H9 (cell line): ENCODE data around the gene NPC1L1. TPM values are rescaled to one million over a fixed set of nuclear protein-coding genes. Genes with fewer than 3 reads are reported as not detected.

ENCODE experiments used
- DNase-seq: peaks from one replicate; pipeline ENCODE4 v3.0.0-alpha.2; 2017
- H2AFZ ChIP-seq: one replicate; pipeline ENCODE4 v1.6.1; 2013; ENCODE audit warnings: mild to moderate bottlenecking, low read length, control low read depth, moderate library complexity
- H2AK5ac ChIP-seq: 2 replicates; pipeline ENCODE4 v1.6.1; 2013; ENCODE audit warnings: low read length, control low read depth, mixed read lengths; ENCODE audit not compliant: insufficient read length
- H2BK120ac ChIP-seq: one replicate; pipeline ENCODE4 v1.6.1; 2013; ENCODE audit warnings: low read depth, mild to moderate bottlenecking, low read length, control low read depth, inconsistent platforms; ENCODE audit not compliant: poor library complexity, severe bottlenecking
- H2BK12ac ChIP-seq: 2 replicates; pipeline ENCODE4 v1.6.1; 2013; ENCODE audit warnings: low read length, control low read depth, mixed read lengths, low read depth; ENCODE audit not compliant: insufficient read length
- H2BK15ac ChIP-seq: 2 replicates; pipeline ENCODE4 v1.6.1; 2013; ENCODE audit warnings: low read depth, low read length, control low read depth
- H2BK20ac ChIP-seq: one replicate; pipeline ENCODE4 v1.6.1; 2013; ENCODE audit warnings: low read depth, mild to moderate bottlenecking, low read length, control low read depth, inconsistent platforms; ENCODE audit not compliant: poor library complexity, severe bottlenecking
- H2BK5ac ChIP-seq: 2 replicates; pipeline ENCODE4 v1.6.1; 2013; ENCODE audit warnings: low read length, control low read depth, mixed read lengths; ENCODE audit not compliant: insufficient read length
- H3K14ac ChIP-seq: 2 replicates; pipeline ENCODE4 v1.6.1; 2013; ENCODE audit warnings: low read length, control low read depth; ENCODE audit not compliant: insufficient read depth
- H3K18ac ChIP-seq: 2 replicates; pipeline ENCODE4 v1.6.1; 2013; ENCODE audit warnings: low read depth, mild to moderate bottlenecking, mixed read lengths, low read length, control low read depth; ENCODE audit not compliant: insufficient read length
- H3K23ac ChIP-seq: 2 replicates; pipeline ENCODE4 v1.6.1; 2013; ENCODE audit warnings: low read length, control low read depth, mixed read lengths, low read depth; ENCODE audit not compliant: insufficient read length
- H3K23me2 ChIP-seq: 2 replicates; pipeline ENCODE4 v1.6.1; 2013; ENCODE audit warnings: low read depth, mild to moderate bottlenecking, mixed read lengths, low read length, control low read depth; ENCODE audit not compliant: insufficient read length, poor library complexity, severe bottlenecking
- H3K27ac ChIP-seq: 2 replicates; pipeline ENCODE4 v1.5.1; 2013; ENCODE audit warnings: low read length, control low read depth, mixed read lengths, low read depth; ENCODE audit not compliant: insufficient read length
- H3K27me3 ChIP-seq: 2 replicates; pipeline ENCODE4 v1.6.1; 2013; ENCODE audit warnings: low read length, control low read depth, inconsistent platforms; ENCODE audit not compliant: insufficient read depth
- H3K4ac ChIP-seq: 2 replicates; pipeline ENCODE4 v1.6.1; 2013; ENCODE audit warnings: low read depth, mild to moderate bottlenecking, control low read depth, inconsistent platforms, low read length, moderate library complexity
- H3K4me1 ChIP-seq: 2 replicates; pipeline ENCODE4 v1.6.1; 2013; ENCODE audit warnings: low read length, control low read depth, inconsistent platforms; ENCODE audit not compliant: insufficient read depth
- H3K4me2 ChIP-seq: 2 replicates; pipeline ENCODE4 v1.6.1; 2013; ENCODE audit warnings: low read length, control low read depth, mixed read lengths; ENCODE audit not compliant: insufficient read length, insufficient read depth
- H3K56ac ChIP-seq: 2 replicates; pipeline ENCODE4 v1.6.1; 2013; ENCODE audit warnings: low read depth, mild to moderate bottlenecking, mixed read lengths, low read length, control low read depth; ENCODE audit not compliant: insufficient read length
- H3K79me1 ChIP-seq: 2 replicates; pipeline ENCODE4 v1.6.1; 2013; ENCODE audit warnings: low read depth, mild to moderate bottlenecking, moderate library complexity, low read length, control low read depth, inconsistent platforms; ENCODE audit not compliant: insufficient read depth, poor library complexity, severe bottlenecking
- H3K79me2 ChIP-seq: 2 replicates; pipeline ENCODE4 v1.6.1; 2013; ENCODE audit warnings: low read length, control low read depth, inconsistent platforms; ENCODE audit not compliant: insufficient read depth
- H3K9ac ChIP-seq: 2 replicates; pipeline ENCODE4 v1.6.1; 2013; ENCODE audit warnings: low read length, control low read depth, mixed read lengths; ENCODE audit not compliant: insufficient read length; ENCODE audit errors: extremely low read depth
- H3K9me3 ChIP-seq: one replicate; pipeline ENCODE4 v1.6.1; 2013; ENCODE audit warnings: low read depth, low read length, inconsistent platforms; ENCODE audit not compliant: control insufficient read depth
- H3T11ph ChIP-seq: one replicate; pipeline ENCODE4 v1.6.1; 2013; ENCODE audit warnings: mild to moderate bottlenecking, low read length, control low read depth, inconsistent platforms
- H4K20me1 ChIP-seq: one replicate; pipeline ENCODE4 v1.6.1; 2013; ENCODE audit not compliant: control insufficient read depth, insufficient read length, insufficient read depth
- H4K5ac ChIP-seq: 2 replicates; pipeline ENCODE4 v1.6.1; 2013; ENCODE audit warnings: low read depth, mild to moderate bottlenecking, mixed read lengths, low read length, control low read depth; ENCODE audit not compliant: insufficient read length
- H4K8ac ChIP-seq: replicated peaks from 2 replicates; pipeline ENCODE4 v1.6.1; 2013; ENCODE audit warnings: low read length, control low read depth, mixed read lengths, low read depth; ENCODE audit not compliant: insufficient read length
- H4K91ac ChIP-seq: 2 replicates; pipeline ENCODE4 v1.6.1; 2013; ENCODE audit warnings: low read depth, mild to moderate bottlenecking, moderate library complexity, mixed read lengths, low read length, control low read depth; ENCODE audit not compliant: insufficient read length
- H3K27ac Mint-ChIP-seq, 3 experiments: 2 replicates in 2 of 3; 3 replicates in 1 of 3; pipeline ENCODE4 v1.8.0; 2020 to 2021; ENCODE audit warnings: mixed read lengths in 3 of 3, mild to moderate bottlenecking in 1 of 3, moderate library complexity in 1 of 3
- H3K27me3 Mint-ChIP-seq: 2 replicates; pipeline ENCODE4 v1.8.0; 2021; ENCODE audit warnings: low read depth, mild to moderate bottlenecking, moderate library complexity, mixed read lengths
- H3K36me3 Mint-ChIP-seq, 3 experiments: 2 replicates in 2 of 3; 3 replicates in 1 of 3; pipeline ENCODE4 v1.8.0; 2020 to 2021; ENCODE audit warnings: low read depth in 3 of 3, mixed read lengths in 3 of 3; ENCODE audit not compliant: insufficient read depth in 1 of 3
- H3K4me1 Mint-ChIP-seq, 2 experiments: 2 replicates each; pipeline ENCODE4 v1.8.0; 2020; ENCODE audit warnings: mixed read lengths in 2 of 2
- H3K4me3 Mint-ChIP-seq, 2 experiments: 2 replicates in 1 of 2; 3 replicates in 1 of 2; pipeline ENCODE4 v1.8.0; 2020 to 2021; ENCODE audit warnings: mild to moderate bottlenecking in 2 of 2, mixed read lengths in 2 of 2, moderate library complexity in 1 of 2
- H3K9me3 Mint-ChIP-seq, 2 experiments: 2 replicates in 1 of 2; 3 replicates in 1 of 2; pipeline ENCODE4 v1.8.0; 2020; ENCODE audit warnings: mild to moderate bottlenecking in 2 of 2, mixed read lengths in 2 of 2, moderate library complexity in 1 of 2
- CTCF ChIP-seq: fragments of 200-600 bp; sonication (generic); conservative IDR thresholded peaks from 3 replicates; pipeline ENCODE4 v1.8.0; 2021; ENCODE audit warnings: antibody characterized with exemption, mild to moderate bottlenecking
- WGBS: extraction: QIAGEN DNeasy Blood & Tissue Kit; methylation state at CpG from one replicate; pipeline ENCODE4 v1.1.7; 2013; ENCODE audit warnings: missing lambda C conversion rate, low lambda C conversion rate, mixed read lengths; ENCODE audit not compliant: insufficient read length; ENCODE audit errors: extremely low coverage; 5-methylcytosine and 5-hydroxymethylcytosine counted together
- total RNA-seq: library from RNA; stranded (reverse); gene quantifications from 2 replicates; pipeline ENCODE4 v1.2.1, GENCODE V29; 2021

Gene NPC1L1
- total RNA-seq, 1 experiment from 2014 or later, result 0.11 TPM

- no peak for TF ChIP-seq CTCF
These were observed 40.9 kb upstream of the NPC1L1 start, which contains the start of gene TMED4 for GRCh38 chr7:44581879-44582603. TMED4 (minus strand) TSS chr7:44582231; CDS start chr7:44582206, 25 bp downstream.

More at GRCh38 chr7:44581879-44582603, 40.9 kb upstream of the NPC1L1 start, which contains the start of gene TMED4:
- H3K79me2 ChIP-seq, result peaks cover 2% of the 10 kb centered on the region; the same call in 1 of the 2 replicates
- Mint-ChIP-seq H3K27ac (peak within 1 kb of the TSS; percentile 94 to 97 (median 97); a peak in 6 of 7 replicates), H3K4me3 (peak within 1 kb of the TSS; percentile 83 to 91), H3K27me3 (no peaks in the 10 kb centered on the region; the same call in none of the 2 replicates), H3K4me1 (peaks cover 9 to 13% of the 10 kb centered on the region in 2 experiments), H3K36me3 (peaks cover 18 to 31% (median 28%) of the 10 kb centered on the region in 3 experiments; a peak in 6 of 7 replicates), H3K9me3 (no peaks in the 10 kb centered on the region)
- H3K9me3 ChIP-seq, result no peaks in the 10 kb centered on the region
- H3K23me2 ChIP-seq, result peaks cover 6% of the 10 kb centered on the region
- H4K20me1 ChIP-seq, result no peaks in the 10 kb centered on the region
- H4K91ac ChIP-seq, result no peak within 1 kb of the TSS
- H2BK12ac ChIP-seq, result no peak within 1 kb of the TSS
- no peak within 1 kb of the TSS for H4K8ac ChIP-seq
- no peak within 1 kb of the TSS for H3T11ph ChIP-seq
- no peaks in the 10 kb centered on the region for H3K27me3 ChIP-seq
- H2BK20ac ChIP-seq, result no peak within 1 kb of the TSS
- no peak within 1 kb of the TSS for H3K23ac ChIP-seq
- H2AK5ac ChIP-seq, result no peak within 1 kb of the TSS
- H3K18ac ChIP-seq, result peak within 1 kb of the TSS; percentile 59
- WGBS, result no CpG with 5 or more reads among the region's 71 CpGs
- no peak within 1 kb of the TSS for H2BK5ac ChIP-seq
- H2AFZ ChIP-seq, result no peak within 1 kb of the TSS
- H2BK15ac ChIP-seq, result no peak within 1 kb of the TSS
- peak within 1 kb of the TSS; percentile 78 for H3K9ac ChIP-seq
- DNase-seq, result peak; percentile 99
- no peak within 1 kb of the TSS for H2BK120ac ChIP-seq
- H3K4ac ChIP-seq, result no peak within 1 kb of the TSS
- H3K79me1 ChIP-seq, result no peaks in the 10 kb centered on the region
- no peak within 1 kb of the TSS for H3K56ac ChIP-seq
- H3K27ac ChIP-seq, result peak within 1 kb of the TSS; percentile 9
- H3K4me1 ChIP-seq, result peaks cover 4% of the 10 kb centered on the region; the same call in 1 of the 2 replicates
- H4K5ac ChIP-seq, result no peak within 1 kb of the TSS
- peak within 1 kb of the TSS; percentile 81 for H3K4me2 ChIP-seq
- H3K14ac ChIP-seq, result peak within 1 kb of the TSS; percentile 55
